ENCODE results near the gene CMC4.
A peak's percentile ranks its signal among the peaks of the same experiment; 100 is the strongest.

The CMC4 gene

GRCh38 chrX:155027509-155028066 is 43.3 kb downstream of the CMC4 start:
- peak overlapping the region; percentile 92 for H3K4me3 ChIP-seq (ENCODE audit: low read depth, low read length)
- no peaks in the 10 kb centered on the region for H3K36me3 ChIP-seq (ENCODE audit: insufficient read depth, low read length)
- H3K4me1 ChIP-seq (ENCODE audit: control insufficient read depth, insufficient read depth, low read length, unreplicated experiment) = peaks cover 10% of the 10 kb centered on the region
- peaks cover 19% of the 10 kb centered on the region for H3K79me2 ChIP-seq (ENCODE audit: control insufficient read depth, insufficient read depth, low read length, unreplicated experiment)
- peak overlapping the region; percentile 100 for H3K27ac ChIP-seq (ENCODE audit: low read depth, low read length)
- H2AFZ ChIP-seq (ENCODE audit: low read length, unreplicated experiment) = no peak overlapping the region
- no peaks in the 10 kb centered on the region for H3K27me3 ChIP-seq (ENCODE audit: insufficient read depth, low read length)

- Histone ChIP-seq H3K36me3 (ENCODE audit: insufficient read depth, low read length) (no peaks in the 10 kb centered on the region), H3K27ac (ENCODE audit: low read depth, low read length) (peak within 1 kb of the TSS; percentile 100), H3K4me3 (ENCODE audit: low read depth, low read length) (peak within 1 kb of the TSS; percentile 92), H3K4me1 (ENCODE audit: control insufficient read depth, insufficient read depth, low read length, unreplicated experiment) (peaks cover 10% of the 10 kb centered on the region), H2AFZ (ENCODE audit: low read length, unreplicated experiment) (peak within 1 kb of the TSS; percentile 50), H3K27me3 (ENCODE audit: insufficient read depth, low read length) (no peaks in the 10 kb centered on the region), H3K79me2 (ENCODE audit: control insufficient read depth, insufficient read depth, low read length, unreplicated experiment) (peaks cover 19% of the 10 kb centered on the region)
Observed at GRCh38 chrX:155026727-155027508, 44.0 kb downstream of the CMC4 start, which contains the start of gene FUNDC2. Gene FUNDC2, plus strand, starts transcription at chrX:155026844. Its CDS starts 95 bp downstream, at chrX:155026939.

DNA sequence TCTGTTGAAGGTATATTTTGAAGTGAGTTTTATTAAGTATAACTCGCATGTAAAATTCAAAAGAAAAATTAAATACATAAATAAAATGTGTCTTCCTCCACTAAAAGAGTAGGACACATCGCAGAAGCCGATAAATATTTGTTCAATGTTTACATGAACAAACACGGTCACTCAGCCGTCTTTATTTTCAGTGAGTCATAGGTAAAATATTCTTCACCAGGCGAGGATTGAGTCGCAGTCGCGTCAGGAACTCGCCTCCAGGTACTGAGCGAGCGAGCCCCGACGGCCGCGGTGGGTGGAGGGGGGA is 44.6 kb downstream of the CMC4 start:
- peak overlapping the region; percentile 92 for H3K4me3 ChIP-seq (ENCODE audit: low read depth, low read length)
- no peak overlapping the region for H2AFZ ChIP-seq (ENCODE audit: low read length, unreplicated experiment)
- H3K27ac ChIP-seq (ENCODE audit: low read depth, low read length) = peak overlapping the region; percentile 100

DNA sequence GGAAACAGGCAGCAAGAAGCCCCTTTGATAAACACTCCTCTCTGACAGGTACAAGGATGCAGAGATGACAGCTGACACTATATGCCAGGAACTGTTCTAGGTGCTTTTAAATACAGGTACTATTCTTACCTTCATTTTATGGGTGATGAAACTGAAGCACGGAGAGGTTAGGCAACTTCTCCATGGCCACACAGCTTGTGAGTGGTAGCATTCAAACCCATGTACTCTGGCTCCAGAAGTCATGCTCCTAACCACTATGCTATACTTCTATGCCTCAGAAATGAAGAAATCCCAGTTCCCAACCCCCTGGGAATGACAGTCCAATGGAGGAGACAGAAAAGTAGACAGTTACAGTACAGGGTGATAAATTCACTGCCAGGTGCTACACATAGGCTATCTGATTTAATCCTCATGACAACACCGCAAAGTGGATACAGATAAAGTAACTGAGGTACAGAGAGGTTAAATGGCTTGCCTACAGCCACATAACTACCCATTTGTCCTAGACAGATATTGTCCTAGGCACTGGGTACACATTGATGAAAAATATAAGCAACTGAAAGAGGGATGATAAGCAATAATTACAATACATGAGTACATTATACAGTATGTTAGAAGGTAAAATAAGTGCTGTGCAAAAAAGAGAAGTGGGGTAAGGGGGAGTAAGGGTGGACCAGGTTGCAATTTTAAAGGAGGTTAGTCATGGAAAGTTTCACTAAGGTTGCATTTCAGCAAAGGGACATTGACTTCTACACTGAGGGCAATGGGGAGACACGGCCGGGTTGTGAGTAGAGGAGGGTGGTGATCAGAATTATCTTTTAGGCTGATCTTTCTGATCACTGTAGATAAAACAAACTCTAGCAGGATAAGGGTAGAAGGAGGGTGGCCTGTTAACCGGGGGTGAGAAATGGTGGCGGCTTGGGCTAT is 46.8 kb downstream of the CMC4 start:
- Histone ChIP-seq H3K27me3 (ENCODE audit: insufficient read depth, low read length) (no peaks in the 10 kb centered on the region), H3K79me2 (ENCODE audit: control insufficient read depth, insufficient read depth, low read length, unreplicated experiment) (peaks cover 11% of the 10 kb centered on the region), H3K27ac (ENCODE audit: low read depth, low read length) (no peak overlapping the region), H3K4me1 (ENCODE audit: control insufficient read depth, insufficient read depth, low read length, unreplicated experiment) (peaks cover 10% of the 10 kb centered on the region), H3K4me3 (ENCODE audit: low read depth, low read length) (no peak overlapping the region), H3K36me3 (ENCODE audit: insufficient read depth, low read length) (no peaks in the 10 kb centered on the region), H2AFZ (ENCODE audit: low read length, unreplicated experiment) (no peak overlapping the region)

More for the DNA sequence above, 44.6 kb downstream of the CMC4 start:
- Histone ChIP-seq H3K36me3 (ENCODE audit: insufficient read depth, low read length) (no peaks in the 10 kb centered on the region), H3K79me2 (ENCODE audit: control insufficient read depth, insufficient read depth, low read length, unreplicated experiment) (peaks cover 15% of the 10 kb centered on the region), H3K27me3 (ENCODE audit: insufficient read depth, low read length) (no peaks in the 10 kb centered on the region), H3K4me1 (ENCODE audit: control insufficient read depth, insufficient read depth, low read length, unreplicated experiment) (peaks cover 10% of the 10 kb centered on the region)

GRCh38 chrX:155022585-155022984 is 48.4 kb downstream of the CMC4 start, which contains the start of gene F8:
Gene F8, minus strand, starts transcription at chrX:155022723. Its CDS starts 171 bp downstream, at chrX:155022552.
- Histone ChIP-seq H3K36me3 (ENCODE audit: insufficient read depth, low read length) (no peaks in the 10 kb centered on the region), H3K27me3 (ENCODE audit: insufficient read depth, low read length) (no peaks in the 10 kb centered on the region)

GRCh38 chrX:155020591-155020990 is 50.3 kb downstream of the CMC4 start:
- no peak overlapping the region for H2AFZ ChIP-seq (ENCODE audit: low read length, unreplicated experiment)
- no peaks in the 10 kb centered on the region for H3K27me3 ChIP-seq (ENCODE audit: insufficient read depth, low read length)

More at GRCh38 chrX:155022585-155022984, 48.4 kb downstream of the CMC4 start, which contains the start of gene F8:
- H3K4me3 ChIP-seq (ENCODE audit: low read depth, low read length) = no peak within 1 kb of the TSS
- no peaks in the 10 kb centered on the region for H3K4me1 ChIP-seq (ENCODE audit: control insufficient read depth, insufficient read depth, low read length, unreplicated experiment)
- no peak within 1 kb of the TSS for H3K27ac ChIP-seq (ENCODE audit: low read depth, low read length)
- no peak within 1 kb of the TSS for H2AFZ ChIP-seq (ENCODE audit: low read length, unreplicated experiment)
- no peaks in the 10 kb centered on the region for H3K79me2 ChIP-seq (ENCODE audit: control insufficient read depth, insufficient read depth, low read length, unreplicated experiment)

More at GRCh38 chrX:155020591-155020990, 50.3 kb downstream of the CMC4 start:
- no peak overlapping the region for H3K27ac ChIP-seq (ENCODE audit: low read depth, low read length)
- H3K79me2 ChIP-seq (ENCODE audit: control insufficient read depth, insufficient read depth, low read length, unreplicated experiment) = no peaks in the 10 kb centered on the region
- no peaks in the 10 kb centered on the region for H3K36me3 ChIP-seq (ENCODE audit: insufficient read depth, low read length)
- no peak overlapping the region for H3K4me3 ChIP-seq (ENCODE audit: low read depth, low read length)
- no peaks in the 10 kb centered on the region for H3K4me1 ChIP-seq (ENCODE audit: control insufficient read depth, insufficient read depth, low read length, unreplicated experiment)
